Glomerular visceral epithelial cell (primary cell): ENCODE measurements around the gene SEMA4G.
A peak's percentile ranks its signal among the peaks of the same experiment; 100 is the strongest.

ENCODE experiments used
- DNase-seq: peaks from one replicate; pipeline ENCODE4 v3.0.0-alpha.2; 2016; ENCODE audit errors: extremely low spot score

Gene SEMA4G

GRCh38 chr10:101005869-101006567 is 36.7 kb downstream of the SEMA4G start:
- DNase-seq: no peak

- DNase-seq: no peak
Observed at GRCh38 chr10:101006593-101007098, 37.3 kb downstream of the SEMA4G start.

- no peak for DNase-seq
Observed at GRCh38 chr10:101007099-101007711, 37.9 kb downstream of the SEMA4G start.

- no peak for DNase-seq
Observed at GRCh38 chr10:101007915-101008822, 38.9 kb downstream of the SEMA4G start.

- no peak for DNase-seq
Observed at GRCh38 chr10:101008823-101009423, 39.6 kb downstream of the SEMA4G start.

- no peak for DNase-seq
Observed at GRCh38 chr10:101010329-101010728, 41.0 kb downstream of the SEMA4G start.

- DNase-seq: no peak
Observed at GRCh38 chr10:101011517-101012423, 42.5 kb downstream of the SEMA4G start.

- DNase-seq: peak; percentile 92
Observed at GRCh38 chr10:101012525-101013364, 43.4 kb downstream of the SEMA4G start.

- no peak for DNase-seq
Observed at GRCh38 chr10:101013365-101013825, 44.1 kb downstream of the SEMA4G start.

- peak; percentile 75 for DNase-seq
Observed at GRCh38 chr10:101014230-101014884, 45.1 kb downstream of the SEMA4G start.

GRCh38 chr10:101014966-101015581 is 45.8 kb downstream of the SEMA4G start:
- DNase-seq: peak; percentile 89

GRCh38 chr10:101015582-101015973 is 46.3 kb downstream of the SEMA4G start:
- DNase-seq: no peak

GRCh38 chr10:101016814-101017213 is 47.5 kb downstream of the SEMA4G start:
- DNase-seq: no peak

GRCh38 chr10:101018118-101018599 is 48.9 kb downstream of the SEMA4G start:
- no peak for DNase-seq

- peak; percentile 85 for DNase-seq
Observed at GRCh38 chr10:101018600-101019439, 49.5 kb downstream of the SEMA4G start.
